ENCODE results near the gene HADH. TPM values are rescaled to one million over a fixed set of nuclear protein-coding genes. Genes with fewer than 3 reads are reported as not detected.
"Not testable (repeated sequence)": the region's sequence is repeated elsewhere in the genome, so short reads cannot be mapped to it uniquely, and the experiment has no call there.

The HADH gene
- total and polyA plus RNA-seq, 12 donors: 24.5 to 123 (median 68.8) TPM

DNA sequence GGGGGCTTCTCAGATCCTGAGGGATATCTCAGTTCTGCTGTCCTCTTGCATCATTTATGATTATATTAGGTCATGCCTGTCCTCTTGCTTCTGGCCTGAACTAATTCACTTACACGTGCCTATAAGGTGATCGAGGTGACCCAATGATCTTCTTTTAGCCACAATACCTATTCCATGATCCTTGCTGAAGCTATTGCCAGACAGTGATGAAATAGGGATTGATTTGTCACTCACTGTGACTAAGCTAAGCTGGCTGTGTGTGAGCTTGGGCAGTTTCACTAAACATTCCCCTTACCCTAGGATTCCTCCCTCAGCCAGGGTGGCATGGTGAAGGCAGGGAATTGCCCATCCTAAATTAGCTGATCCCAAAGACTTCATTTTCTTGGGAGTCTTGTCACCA lies 19.0 kb downstream of the HADH start:
- Histone ChIP-seq H3K9me3 (replicated peaks in 1 of 3) (no peaks in the 10 kb centered on the region), H3K36me3 (replicated peaks in 1 of 2) (no peaks in the 10 kb centered on the region), H3K4me3 (no peak overlapping the region), H3K27ac (no peak overlapping the region), H3K4me1 (replicated peaks in 1 of 2) (peaks cover 0 to 18% of the 10 kb centered on the region in 2 donors), H3K27me3 (no peaks in the 10 kb centered on the region)
- TF ChIP-seq, protein P1, sequence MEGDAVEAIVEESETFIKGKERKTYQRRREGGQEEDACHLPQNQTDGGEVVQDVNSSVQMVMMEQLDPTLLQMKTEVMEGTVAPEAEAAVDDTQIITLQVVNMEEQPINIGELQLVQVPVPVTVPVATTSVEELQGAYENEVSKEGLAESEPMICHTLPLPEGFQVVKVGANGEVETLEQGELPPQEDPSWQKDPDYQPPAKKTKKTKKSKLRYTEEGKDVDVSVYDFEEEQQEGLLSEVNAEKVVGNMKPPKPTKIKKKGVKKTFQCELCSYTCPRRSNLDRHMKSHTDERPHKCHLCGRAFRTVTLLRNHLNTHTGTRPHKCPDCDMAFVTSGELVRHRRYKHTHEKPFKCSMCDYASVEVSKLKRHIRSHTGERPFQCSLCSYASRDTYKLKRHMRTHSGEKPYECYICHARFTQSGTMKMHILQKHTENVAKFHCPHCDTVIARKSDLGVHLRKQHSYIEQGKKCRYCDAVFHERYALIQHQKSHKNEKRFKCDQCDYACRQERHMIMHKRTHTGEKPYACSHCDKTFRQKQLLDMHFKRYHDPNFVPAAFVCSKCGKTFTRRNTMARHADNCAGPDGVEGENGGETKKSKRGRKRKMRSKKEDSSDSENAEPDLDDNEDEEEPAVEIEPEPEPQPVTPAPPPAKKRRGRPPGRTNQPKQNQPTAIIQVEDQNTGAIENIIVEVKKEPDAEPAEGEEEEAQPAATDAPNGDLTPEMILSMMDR (IDR thresholded peaks at IDR 0.05): no peak
- TF ChIP-seq POLR2A (IDR thresholded peaks at IDR 0.05): no peak
- WGBS, 4 donors: 63 to 76% (median 66%) methylated on average over 2 of the region's 2 CpGs
- intact Hi-C loops (cut with DNase I): no loop called here
- DNase-seq: peak in 4 of 7 donors; percentile 5 to 31 (median 30)

DNA sequence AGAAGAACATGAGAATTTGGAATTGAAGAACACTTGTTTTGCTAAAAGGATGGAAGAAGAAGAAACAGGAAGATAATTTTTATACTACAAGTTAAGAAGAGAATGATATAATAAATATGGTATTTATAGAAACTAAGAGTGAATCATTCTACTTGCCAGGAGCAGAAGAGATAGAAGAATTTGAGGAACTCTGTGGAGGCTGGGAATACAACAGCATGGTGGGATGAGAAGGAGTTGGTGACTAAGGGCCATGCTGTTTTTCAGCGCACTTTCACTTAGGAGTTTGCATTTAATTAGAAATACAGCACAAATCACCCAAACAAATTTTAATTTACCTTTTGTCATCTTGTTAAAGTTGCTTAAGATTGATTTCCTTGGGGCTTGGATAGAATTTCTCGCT lies 20.5 kb downstream of the HADH start:
- TF ChIP-seq, protein P1 (IDR thresholded peaks at IDR 0.05): no peak
- no peak for TF ChIP-seq POLR2A (IDR thresholded peaks at IDR 0.05)
- H3K27ac ChIP-seq: no peak overlapping the region
- H3K36me3 ChIP-seq (replicated peaks in 1 of 2): peaks cover 0 to 8% of the 10 kb centered on the region in 2 donors
- no peaks in the 10 kb centered on the region for H3K9me3 ChIP-seq (replicated peaks in 1 of 3)
- H3K27me3 ChIP-seq: no peaks in the 10 kb centered on the region
- no peak overlapping the region for H3K4me3 ChIP-seq
- intact Hi-C loops (cut with DNase I): loop anchor here in 1 of 2 donors (10.0 kb wide), 1 partner anchor 565 kb away; no protein-coding TSS in a partner anchor
- H3K4me1 ChIP-seq (replicated peaks in 1 of 2): peaks cover 0 to 16% of the 10 kb centered on the region in 2 donors
- DNase-seq: no peak
- WGBS, 4 donors: 88 to 98% (median 94%) methylated on average over 2 of the region's 2 CpGs

DNA sequence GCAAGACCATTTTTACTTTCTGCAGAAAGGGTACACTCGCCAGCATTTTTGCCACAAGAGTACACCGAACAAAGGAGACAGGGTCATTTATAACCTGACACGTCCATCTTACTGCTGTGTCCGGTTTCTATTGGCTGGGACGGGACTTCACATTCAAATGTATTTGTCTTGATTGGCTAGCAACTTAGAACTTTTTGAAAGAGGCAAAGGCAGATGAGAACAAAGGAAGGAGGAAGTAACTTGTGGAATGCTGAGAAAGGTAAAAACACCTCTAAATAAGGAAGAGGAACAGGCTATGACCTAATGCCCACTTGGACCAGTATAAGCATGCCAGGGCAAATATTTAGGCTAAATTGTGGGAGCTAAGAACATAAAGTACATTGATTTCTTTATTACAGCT lies 22.7 kb downstream of the HADH start:
- DNase-seq; H3K27me3 ChIP-seq; H3K4me3 ChIP-seq; H3K9me3 ChIP-seq (replicated peaks in 1 of 3); H3K27ac ChIP-seq: not testable (repeated sequence)
- WGBS, 4 donors: 94 to 99% (median 96%) methylated on average over 5 of the region's 5 CpGs
- Histone ChIP-seq H3K4me1 (replicated peaks in 1 of 2) (peaks cover 0 to 12% of the 10 kb centered on the region in 2 donors), H3K36me3 (replicated peaks in 1 of 2) (peaks cover 0 to 16% of the 10 kb centered on the region in 2 donors)
- intact Hi-C loops (cut with DNase I): loop anchor here in 1 of 2 donors (10.0 kb wide), 1 partner anchor 562 kb away; no protein-coding TSS in a partner anchor

- H3K4me1 ChIP-seq (replicated peaks in 1 of 2): peaks cover 0 to 7% of the 10 kb centered on the region in 2 donors
- no peak overlapping the region for H3K4me3 ChIP-seq
- H3K27me3 ChIP-seq: no peaks in the 10 kb centered on the region
- TF ChIP-seq, protein P1 (IDR thresholded peaks at IDR 0.05): no peak
- TF ChIP-seq POLR2A (IDR thresholded peaks at IDR 0.05): no peak
- no peak for DNase-seq
- peaks cover 0 to 16% of the 10 kb centered on the region in 2 donors for H3K36me3 ChIP-seq (replicated peaks in 1 of 2)
- intact Hi-C loops (cut with DNase I): loop anchor here in 1 of 2 donors (10.0 kb wide), 1 partner anchor 561 kb away; no protein-coding TSS in a partner anchor
- no peak overlapping the region for H3K27ac ChIP-seq
- H3K9me3 ChIP-seq (replicated peaks in 1 of 3): no peaks in the 10 kb centered on the region
Measured at GRCh38 chr4:108013327-108013726, 23.6 kb downstream of the HADH start.

DNA sequence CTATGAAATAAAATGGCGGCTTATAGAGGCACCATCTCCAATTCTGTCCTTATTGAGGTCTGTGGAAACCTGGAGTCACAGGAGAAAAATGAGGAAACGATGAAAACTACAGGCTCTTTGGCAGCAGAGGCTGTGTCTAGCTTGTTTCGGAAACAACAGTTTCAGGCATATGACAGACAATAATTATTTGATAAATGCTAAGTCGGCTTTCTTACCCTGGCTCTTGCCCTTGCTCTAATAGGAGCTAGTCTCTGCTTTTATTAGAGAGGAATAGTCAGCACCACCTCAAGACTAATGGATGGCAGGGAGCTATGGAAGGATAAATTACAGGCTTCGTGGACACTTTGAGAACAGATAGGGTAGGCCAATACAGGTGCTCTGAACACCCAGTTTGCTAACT lies 24.3 kb downstream of the HADH start:
- no peak overlapping the region for H3K4me3 ChIP-seq
- no peak for DNase-seq
- H3K9me3 ChIP-seq (replicated peaks in 1 of 3): no peaks in the 10 kb centered on the region
- intact Hi-C loops (cut with DNase I): loop anchor here in 1 of 2 donors (10.0 kb wide), 1 partner anchor 561 kb away; no protein-coding TSS in a partner anchor
- no peak overlapping the region for H3K27ac ChIP-seq
- 92 to 98% (median 98%) methylated on average over 5 of the region's 5 CpGs for WGBS, 4 donors
- peaks cover 0 to 2% of the 10 kb centered on the region in 2 donors for H3K4me1 ChIP-seq (replicated peaks in 1 of 2)
- peaks cover 0 to 16% of the 10 kb centered on the region in 2 donors for H3K36me3 ChIP-seq (replicated peaks in 1 of 2)
- no peaks in the 10 kb centered on the region for H3K27me3 ChIP-seq
- no peak for TF ChIP-seq POLR2A (IDR thresholded peaks at IDR 0.05)
- TF ChIP-seq, protein P1 (IDR thresholded peaks at IDR 0.05): no peak

Data from adrenal gland (tissue), 12 donors.